HEK293 (cell line): Measurements from ENCODE around the gene DYNLL1.

ENCODE experiments used
- EGR2 ChIP-seq: fragments of 450-650 bp; formaldehyde crosslinking; IDR thresholded peaks from 2 replicates; pipeline ENCODE4 v1.5.1; 2016; ENCODE audit warnings: low read depth, missing biosample characterization, missing genetic modification characterization
- HOXA7 ChIP-seq: sonication (generic); formaldehyde crosslinking; IDR thresholded peaks from 2 replicates; pipeline ENCODE4 v1.8.1; 2022; ENCODE audit warnings: missing genetic modification reagents, borderline replicate concordance
- KLF16 ChIP-seq: fragments of 450-650 bp; formaldehyde crosslinking; IDR thresholded peaks from 2 replicates; pipeline ENCODE4 v1.5.1; 2017; ENCODE audit warnings: missing biosample characterization, missing genetic modification characterization
- KLF7 ChIP-seq: fragments of 450-650 bp; formaldehyde crosslinking; IDR thresholded peaks from 2 replicates; pipeline ENCODE4 v1.5.1; 2016; ENCODE audit warnings: missing biosample characterization, missing genetic modification characterization, borderline replicate concordance
- KLF8 ChIP-seq: fragments of 450-650 bp; formaldehyde crosslinking; IDR thresholded peaks from 2 replicates; pipeline ENCODE4 v1.5.1; 2016; ENCODE audit warnings: missing biosample characterization, missing genetic modification characterization
- MYNN ChIP-seq: fragments of 450-650 bp; formaldehyde crosslinking; IDR thresholded peaks from 2 replicates; pipeline ENCODE4 v1.5.1; 2016; ENCODE audit warnings: missing biosample characterization, missing genetic modification characterization, borderline replicate concordance
- SP2 ChIP-seq: fragments of 450-650 bp; formaldehyde crosslinking; IDR thresholded peaks from 2 replicates; pipeline ENCODE4 v1.5.1; 2016; ENCODE audit warnings: missing biosample characterization, missing genetic modification characterization
- TRIM28 ChIP-seq: IDR thresholded peaks from 2 replicates; pipeline ENCODE4 v1.6.1; 2011; ENCODE audit warnings: low read length, control low read depth, borderline replicate concordance
- WT1 ChIP-seq: fragments of 450-650 bp; formaldehyde crosslinking; IDR thresholded peaks from 2 replicates; pipeline ENCODE4 v1.5.1; 2016; ENCODE audit warnings: missing biosample characterization, missing genetic modification characterization
- ZEB2 ChIP-seq: fragments of 450-650 bp; formaldehyde crosslinking; IDR thresholded peaks from 2 replicates; pipeline ENCODE4 v1.5.1; 2016; ENCODE audit warnings: missing biosample characterization, missing genetic modification characterization
- ZNF133 ChIP-seq: fragments of 450-650 bp; formaldehyde crosslinking; IDR thresholded peaks from 2 replicates; pipeline ENCODE4 v1.5.1; 2016; ENCODE audit warnings: missing biosample characterization, missing genetic modification characterization
- ZNF16 ChIP-seq: fragments of 450-650 bp; formaldehyde crosslinking; IDR thresholded peaks from 2 replicates; pipeline ENCODE4 v1.5.1; 2016; ENCODE audit warnings: low read depth, missing biosample characterization, missing genetic modification characterization
- ZNF211 ChIP-seq: fragments of 450-650 bp; formaldehyde crosslinking; IDR thresholded peaks from 2 replicates; pipeline ENCODE4 v1.5.1; 2016; ENCODE audit warnings: low read depth, missing biosample characterization, missing genetic modification characterization
- ZNF214 ChIP-seq: fragments of 450-650 bp; formaldehyde crosslinking; IDR thresholded peaks from 2 replicates; pipeline ENCODE4 v1.5.1; 2017; ENCODE audit warnings: missing biosample characterization, mild to moderate bottlenecking, missing genetic modification characterization, borderline replicate concordance
- ZNF302 ChIP-seq: fragments of 450-650 bp; formaldehyde crosslinking; IDR thresholded peaks from 2 replicates; pipeline ENCODE4 v1.5.1; 2016; ENCODE audit warnings: missing biosample characterization, missing genetic modification characterization, low read depth
- ZNF521 ChIP-seq: fragments of 450-650 bp; formaldehyde crosslinking; IDR thresholded peaks from 2 replicates; pipeline ENCODE4 v1.5.1; 2017; ENCODE audit warnings: missing biosample characterization, mild to moderate bottlenecking, missing genetic modification characterization
- ZNF529 ChIP-seq: fragments of 450-650 bp; formaldehyde crosslinking; IDR thresholded peaks from 2 replicates; pipeline ENCODE4 v1.5.1; 2017; ENCODE audit warnings: missing genetic modification characterization, missing biosample characterization; ENCODE audit not compliant: insufficient replicate concordance
- ZNF544 ChIP-seq: fragments of 450-650 bp; formaldehyde crosslinking; IDR thresholded peaks from 2 replicates; pipeline ENCODE4 v1.5.0; 2017; ENCODE audit warnings: missing biosample characterization, missing genetic modification characterization
- ZNF560 ChIP-seq: fragments of 450-650 bp; formaldehyde crosslinking; IDR thresholded peaks from 2 replicates; pipeline ENCODE4 v1.5.1; 2017; ENCODE audit warnings: missing biosample characterization, missing genetic modification characterization, borderline replicate concordance
- ZNF571 ChIP-seq: fragments of 450-650 bp; formaldehyde crosslinking; IDR thresholded peaks from 2 replicates; pipeline ENCODE4 v1.5.0; 2017; ENCODE audit warnings: missing biosample characterization, missing genetic modification characterization
- ZNF596 ChIP-seq: fragments of 450-650 bp; IDR thresholded peaks from 2 replicates; pipeline ENCODE4 v1.5.0; 2018; ENCODE audit warnings: missing biosample characterization, mild to moderate bottlenecking, missing genetic modification characterization, moderate library complexity
- ZNF629 ChIP-seq: fragments of 450-650 bp; formaldehyde crosslinking; IDR thresholded peaks from 2 replicates; pipeline ENCODE4 v1.5.1; 2017; ENCODE audit warnings: missing biosample characterization, missing genetic modification characterization
- ZNF658 ChIP-seq: fragments of 450-650 bp; formaldehyde crosslinking; IDR thresholded peaks from 2 replicates; pipeline ENCODE4; 2016; ENCODE audit warnings: missing biosample characterization, missing genetic modification characterization
- ZNF768 ChIP-seq: fragments of 450-650 bp; formaldehyde crosslinking; IDR thresholded peaks from 2 replicates; pipeline ENCODE4 v1.5.1; 2018; ENCODE audit warnings: missing biosample characterization, mild to moderate bottlenecking, missing genetic modification characterization
- ZSCAN30 ChIP-seq: fragments of 450-650 bp; IDR thresholded peaks from 2 replicates; pipeline ENCODE4 v1.5.1; 2018; ENCODE audit warnings: missing biosample characterization, mild to moderate bottlenecking, missing genetic modification characterization, moderate library complexity
- TF ChIP-seq, protein P1 (sequence below): fragments of 450-650 bp; formaldehyde crosslinking; IDR thresholded peaks from 2 replicates; pipeline ENCODE4 v1.5.1; 2016; ENCODE audit warnings: missing biosample characterization, missing genetic modification characterization
- TF ChIP-seq, protein P2 (sequence below): fragments of 450-650 bp; IDR thresholded peaks from 2 replicates; pipeline ENCODE4 v1.5.1; 2018; ENCODE audit warnings: missing biosample characterization, missing genetic modification characterization
- TF ChIP-seq, protein P3 (sequence below): fragments of 450-650 bp; formaldehyde crosslinking; IDR thresholded peaks from 2 replicates; pipeline ENCODE4 v1.5.1; 2016; ENCODE audit warnings: missing biosample characterization, missing genetic modification characterization
- TF ChIP-seq, protein P4 (sequence below): fragments of 450-650 bp; formaldehyde crosslinking; IDR thresholded peaks from 2 replicates; pipeline ENCODE4 v1.5.1; 2016; ENCODE audit warnings: missing biosample characterization, missing genetic modification characterization
- TF ChIP-seq, protein P5 (sequence below): fragments of 450-650 bp; formaldehyde crosslinking; IDR thresholded peaks from 2 replicates; pipeline ENCODE4 v1.5.1; 2017; ENCODE audit warnings: missing biosample characterization, missing genetic modification characterization
- TF ChIP-seq, protein P6 (sequence below): fragments of 450-650 bp; IDR thresholded peaks from 2 replicates; pipeline ENCODE4 v1.5.1; 2018; ENCODE audit warnings: missing biosample characterization, mild to moderate bottlenecking, missing genetic modification characterization

DYNLL1 gene

DNA sequence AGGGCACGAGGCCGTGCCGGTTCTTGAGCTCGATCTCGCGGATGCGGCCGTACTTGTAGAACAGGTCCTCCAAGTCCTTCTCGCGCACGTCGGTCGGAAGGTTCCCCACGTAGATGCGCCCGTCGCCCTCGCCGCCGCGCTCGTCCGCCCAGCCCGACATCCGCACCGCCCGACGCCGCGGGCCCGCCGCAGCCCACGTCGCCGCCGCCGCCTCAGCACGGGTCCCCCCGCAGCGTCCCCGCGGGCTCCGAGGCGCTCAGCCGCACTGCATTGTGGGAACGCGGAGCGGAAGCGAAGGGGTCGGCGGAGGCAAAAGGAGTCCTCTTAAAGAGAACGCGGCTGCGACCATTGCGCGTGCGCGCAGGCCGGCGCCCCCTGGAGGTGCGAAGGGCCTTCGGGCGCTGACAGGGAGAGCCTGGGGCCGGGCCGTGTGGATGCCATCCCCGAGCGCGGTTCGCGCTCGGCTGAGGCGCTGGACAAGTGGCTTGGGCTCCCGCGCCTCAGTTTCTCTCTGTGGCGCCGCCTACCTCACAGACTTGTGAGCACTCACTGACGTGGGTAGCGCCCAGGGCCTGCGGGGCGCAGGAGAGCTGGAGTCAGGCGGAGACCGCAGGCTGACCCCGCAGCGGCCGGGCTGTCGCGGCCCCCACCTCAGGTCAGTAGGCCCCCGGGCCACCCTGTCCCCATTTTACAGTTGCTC, 26.3 kb upstream of the DYNLL1 start, which contains the start of gene SRSF9 (continued):
- no peak for TF ChIP-seq KLF7
- TF ChIP-seq ZNF596 (tag by site-specific recombination) = no peak; the same call in 1 of the 2 replicates
- TF ChIP-seq ZNF768 (tag by site-specific recombination) = no peak
- TF ChIP-seq ZNF571 (tag by site-specific recombination) = no peak
- TF ChIP-seq, protein P1, sequence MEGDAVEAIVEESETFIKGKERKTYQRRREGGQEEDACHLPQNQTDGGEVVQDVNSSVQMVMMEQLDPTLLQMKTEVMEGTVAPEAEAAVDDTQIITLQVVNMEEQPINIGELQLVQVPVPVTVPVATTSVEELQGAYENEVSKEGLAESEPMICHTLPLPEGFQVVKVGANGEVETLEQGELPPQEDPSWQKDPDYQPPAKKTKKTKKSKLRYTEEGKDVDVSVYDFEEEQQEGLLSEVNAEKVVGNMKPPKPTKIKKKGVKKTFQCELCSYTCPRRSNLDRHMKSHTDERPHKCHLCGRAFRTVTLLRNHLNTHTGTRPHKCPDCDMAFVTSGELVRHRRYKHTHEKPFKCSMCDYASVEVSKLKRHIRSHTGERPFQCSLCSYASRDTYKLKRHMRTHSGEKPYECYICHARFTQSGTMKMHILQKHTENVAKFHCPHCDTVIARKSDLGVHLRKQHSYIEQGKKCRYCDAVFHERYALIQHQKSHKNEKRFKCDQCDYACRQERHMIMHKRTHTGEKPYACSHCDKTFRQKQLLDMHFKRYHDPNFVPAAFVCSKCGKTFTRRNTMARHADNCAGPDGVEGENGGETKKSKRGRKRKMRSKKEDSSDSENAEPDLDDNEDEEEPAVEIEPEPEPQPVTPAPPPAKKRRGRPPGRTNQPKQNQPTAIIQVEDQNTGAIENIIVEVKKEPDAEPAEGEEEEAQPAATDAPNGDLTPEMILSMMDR (tag by site-specific recombination) = peak; percentile 99
- no peak for TF ChIP-seq ZNF302 (tag by site-specific recombination)
- TF ChIP-seq ZEB2 (tag by site-specific recombination) = peak; percentile 75; the same call in 1 of the 2 replicates
- TF ChIP-seq ZNF521 = no peak
- peak; percentile 48 for TF ChIP-seq SP2
- no peak for TF ChIP-seq ZNF211 (tag by site-specific recombination)
- TF ChIP-seq, protein P2, sequence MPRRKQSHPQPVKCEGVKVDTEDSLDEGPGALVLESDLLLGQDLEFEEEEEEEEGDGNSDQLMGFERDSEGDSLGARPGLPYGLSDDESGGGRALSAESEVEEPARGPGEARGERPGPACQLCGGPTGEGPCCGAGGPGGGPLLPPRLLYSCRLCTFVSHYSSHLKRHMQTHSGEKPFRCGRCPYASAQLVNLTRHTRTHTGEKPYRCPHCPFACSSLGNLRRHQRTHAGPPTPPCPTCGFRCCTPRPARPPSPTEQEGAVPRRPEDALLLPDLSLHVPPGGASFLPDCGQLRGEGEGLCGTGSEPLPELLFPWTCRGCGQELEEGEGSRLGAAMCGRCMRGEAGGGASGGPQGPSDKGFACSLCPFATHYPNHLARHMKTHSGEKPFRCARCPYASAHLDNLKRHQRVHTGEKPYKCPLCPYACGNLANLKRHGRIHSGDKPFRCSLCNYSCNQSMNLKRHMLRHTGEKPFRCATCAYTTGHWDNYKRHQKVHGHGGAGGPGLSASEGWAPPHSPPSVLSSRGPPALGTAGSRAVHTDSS (tag by site-specific recombination) = no peak
- TF ChIP-seq ZNF16 (tag by site-specific recombination) = no peak
- TF ChIP-seq ZNF560 = no peak
- TF ChIP-seq, protein P3, sequence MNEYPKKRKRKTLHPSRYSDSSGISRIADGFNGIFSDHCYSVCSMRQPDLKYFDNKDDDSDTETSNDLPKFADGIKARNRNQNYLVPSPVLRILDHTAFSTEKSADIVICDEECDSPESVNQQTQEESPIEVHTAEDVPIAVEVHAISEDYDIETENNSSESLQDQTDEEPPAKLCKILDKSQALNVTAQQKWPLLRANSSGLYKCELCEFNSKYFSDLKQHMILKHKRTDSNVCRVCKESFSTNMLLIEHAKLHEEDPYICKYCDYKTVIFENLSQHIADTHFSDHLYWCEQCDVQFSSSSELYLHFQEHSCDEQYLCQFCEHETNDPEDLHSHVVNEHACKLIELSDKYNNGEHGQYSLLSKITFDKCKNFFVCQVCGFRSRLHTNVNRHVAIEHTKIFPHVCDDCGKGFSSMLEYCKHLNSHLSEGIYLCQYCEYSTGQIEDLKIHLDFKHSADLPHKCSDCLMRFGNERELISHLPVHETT (tag by site-specific recombination) = no peak; the same call in 1 of the 2 replicates
- TF ChIP-seq ZNF529 (tag by site-specific recombination) = no peak
- TF ChIP-seq ZNF133 (tag by site-specific recombination) = no peak
- no peak for TF ChIP-seq HOXA7 (CRISPR knock-in tag)
- TF ChIP-seq KLF16 (tag by site-specific recombination) = no peak
- TF ChIP-seq ZNF629 (tag by site-specific recombination) = peak; percentile 20; the same call in 1 of the 2 replicates
- no peak for TF ChIP-seq EGR2 (tag by site-specific recombination)
- TF ChIP-seq, protein P4, sequence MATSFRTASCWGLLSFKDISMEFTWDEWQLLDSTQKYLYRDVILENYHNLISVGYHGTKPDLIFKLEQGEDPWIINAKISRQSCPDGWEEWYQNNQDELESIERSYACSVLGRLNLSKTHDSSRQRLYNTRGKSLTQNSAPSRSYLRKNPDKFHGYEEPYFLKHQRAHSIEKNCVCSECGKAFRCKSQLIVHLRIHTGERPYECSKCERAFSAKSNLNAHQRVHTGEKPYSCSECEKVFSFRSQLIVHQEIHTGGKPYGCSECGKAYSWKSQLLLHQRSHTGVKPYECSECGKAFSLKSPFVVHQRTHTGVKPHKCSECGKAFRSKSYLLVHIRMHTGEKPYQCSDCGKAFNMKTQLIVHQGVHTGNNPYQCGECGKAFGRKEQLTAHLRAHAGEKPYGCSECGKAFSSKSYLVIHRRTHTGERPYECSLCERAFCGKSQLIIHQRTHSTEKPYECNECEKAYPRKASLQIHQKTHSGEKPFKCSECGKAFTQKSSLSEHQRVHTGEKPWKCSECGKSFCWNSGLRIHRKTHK = no peak
- TF ChIP-seq KLF8 (tag by site-specific recombination) = peak; percentile 25; the same call in 1 of the 2 replicates
- TF ChIP-seq ZNF214 = no peak
- TF ChIP-seq MYNN = peak; percentile 59; the same call in 1 of the 2 replicates
- peak; percentile 42; the same call in 1 of the 2 replicates for TF ChIP-seq ZSCAN30 (tag by site-specific recombination)
- no peak for TF ChIP-seq ZNF658
- TF ChIP-seq, protein P5, sequence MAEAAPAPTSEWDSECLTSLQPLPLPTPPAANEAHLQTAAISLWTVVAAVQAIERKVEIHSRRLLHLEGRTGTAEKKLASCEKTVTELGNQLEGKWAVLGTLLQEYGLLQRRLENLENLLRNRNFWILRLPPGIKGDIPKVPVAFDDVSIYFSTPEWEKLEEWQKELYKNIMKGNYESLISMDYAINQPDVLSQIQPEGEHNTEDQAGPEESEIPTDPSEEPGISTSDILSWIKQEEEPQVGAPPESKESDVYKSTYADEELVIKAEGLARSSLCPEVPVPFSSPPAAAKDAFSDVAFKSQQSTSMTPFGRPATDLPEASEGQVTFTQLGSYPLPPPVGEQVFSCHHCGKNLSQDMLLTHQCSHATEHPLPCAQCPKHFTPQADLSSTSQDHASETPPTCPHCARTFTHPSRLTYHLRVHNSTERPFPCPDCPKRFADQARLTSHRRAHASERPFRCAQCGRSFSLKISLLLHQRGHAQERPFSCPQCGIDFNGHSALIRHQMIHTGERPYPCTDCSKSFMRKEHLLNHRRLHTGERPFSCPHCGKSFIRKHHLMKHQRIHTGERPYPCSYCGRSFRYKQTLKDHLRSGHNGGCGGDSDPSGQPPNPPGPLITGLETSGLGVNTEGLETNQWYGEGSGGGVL = no peak; the same call in 1 of the 2 replicates
- TF ChIP-seq, protein P6, sequence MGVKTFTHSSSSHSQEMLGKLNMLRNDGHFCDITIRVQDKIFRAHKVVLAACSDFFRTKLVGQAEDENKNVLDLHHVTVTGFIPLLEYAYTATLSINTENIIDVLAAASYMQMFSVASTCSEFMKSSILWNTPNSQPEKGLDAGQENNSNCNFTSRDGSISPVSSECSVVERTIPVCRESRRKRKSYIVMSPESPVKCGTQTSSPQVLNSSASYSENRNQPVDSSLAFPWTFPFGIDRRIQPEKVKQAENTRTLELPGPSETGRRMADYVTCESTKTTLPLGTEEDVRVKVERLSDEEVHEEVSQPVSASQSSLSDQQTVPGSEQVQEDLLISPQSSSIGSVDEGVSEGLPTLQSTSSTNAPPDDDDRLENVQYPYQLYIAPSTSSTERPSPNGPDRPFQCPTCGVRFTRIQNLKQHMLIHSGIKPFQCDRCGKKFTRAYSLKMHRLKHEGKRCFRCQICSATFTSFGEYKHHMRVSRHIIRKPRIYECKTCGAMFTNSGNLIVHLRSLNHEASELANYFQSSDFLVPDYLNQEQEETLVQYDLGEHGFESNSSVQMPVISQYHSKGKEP = 0 out of 2 replicates have a peak, but pooled peaks have one; percentile 44
- TF ChIP-seq ZNF544 (tag by site-specific recombination) = no peak
- peak; percentile 72; the same call in 1 of the 2 replicates for TF ChIP-seq TRIM28
- TF ChIP-seq WT1 = no peak
